Gastrocnemius medialis (tissue), 4 donors: ENCODE data around the gene TTN. TPM values are rescaled to one million over a fixed set of nuclear protein-coding genes. Genes with fewer than 3 reads are reported as not detected.

Experiments used
- ATAC-seq, 2 donors: fragments of 150-250 bp; one replicate each; pipeline ENCODE4 v1.9.1; 2016
- DNase-seq, 2 donors: peaks; one replicate each; pipeline ENCODE4 v3.0.0-alpha.2; 2019
- H3K27ac ChIP-seq, 4 donors: fragments of 200-600 bp; sonication (generic); 1 replicate in 1 of 4; 2 replicates in 3 of 4; pipeline ENCODE4 v1.5.1; 2016 to 2018; ENCODE audit warnings: mild to moderate bottlenecking in 2 of 4, moderate library complexity in 1 of 4
- H3K27me3 ChIP-seq, 3 donors: fragments of 200-600 bp; sonication (generic) in 2 of 3; 1 replicate in 1 of 3; 2 replicates in 2 of 3; pipeline versions ENCODE4 v1.5.1 to v1.6.0; 2016 to 2019; ENCODE audit warnings: mild to moderate bottlenecking in 1 of 3, moderate library complexity in 1 of 3
- H3K36me3 ChIP-seq, 2 donors: fragments of 200-600 bp; sonication (generic) in 1 of 2; one replicate each; pipeline ENCODE4 v1.5.1; 2017 to 2018
- H3K4me1 ChIP-seq, 2 donors: fragments of 200-600 bp; sonication (generic) in 1 of 2; one replicate each; pipeline ENCODE4 v1.5.1; 2016 to 2017; ENCODE audit warnings: mild to moderate bottlenecking in 2 of 2
- H3K4me3 ChIP-seq, 4 donors: fragments of 200-600 bp; sonication (generic) in 3 of 4; 1 replicate in 1 of 4; 2 replicates in 3 of 4; pipeline ENCODE4 v1.5.1; 2016 to 2019; ENCODE audit warnings: mild to moderate bottlenecking in 2 of 4
- H3K9me3 ChIP-seq, 3 donors: fragments of 200-600 bp; sonication (generic) in 2 of 3; 1 replicate in 1 of 3; 2 replicates in 2 of 3; pipeline ENCODE4 v1.5.1; 2016 to 2019
- POLR2A ChIP-seq, 2 donors: fragments of 450-650 bp; IDR thresholded peaks; one replicate each; pipeline ENCODE4 v1.6.1; 2017; ENCODE audit warnings: antibody characterized with exemption in 2 of 2, mild to moderate bottlenecking in 2 of 2, moderate library complexity in 2 of 2
- in situ Hi-C, 4 donors: fragments of 200-750 bp; cut with MboI; loops; one replicate each; pipeline versions ENCODE4 v1.15.0 to v1.8.0; 2017; ENCODE audit warnings: low sequenced_read_pairs in 4 of 4
- intact Hi-C: fragments of 100-400 bp; cut with DNase I; formaldehyde crosslinking; loops from one replicate; pipeline ENCODE4 v1.15.1; 2023; ENCODE audit warnings: low total_unique reads
- total RNA-seq, 4 donors: library from RNA; depleted of rRNA; stranded (reverse); fragments of >200 nt; gene quantifications; one replicate each; pipeline versions ENCODE4 v1.1.0 to v1.2.3, GENCODE V29; 2016
- TF ChIP-seq, protein P1 (sequence below), 5 experiments: fragments of 450-650 bp in 3 of 5; fragments of 200-600 bp in 2 of 5; sonication (generic) in 2 of 5; IDR thresholded peaks in 4 of 5; conservative IDR thresholded peaks in 1 of 5; 1 replicate in 4 of 5; 2 replicates in 1 of 5; pipeline ENCODE4 v1.5.1; 2016 to 2019; ENCODE audit warnings: antibody characterized with exemption in 5 of 5, mild to moderate bottlenecking in 3 of 5, moderate library complexity in 3 of 5

Gene TTN
- total RNA-seq, 4 donors from 2014 or later: 4,552 to 9,701 (median 7,268) TPM

DNA sequence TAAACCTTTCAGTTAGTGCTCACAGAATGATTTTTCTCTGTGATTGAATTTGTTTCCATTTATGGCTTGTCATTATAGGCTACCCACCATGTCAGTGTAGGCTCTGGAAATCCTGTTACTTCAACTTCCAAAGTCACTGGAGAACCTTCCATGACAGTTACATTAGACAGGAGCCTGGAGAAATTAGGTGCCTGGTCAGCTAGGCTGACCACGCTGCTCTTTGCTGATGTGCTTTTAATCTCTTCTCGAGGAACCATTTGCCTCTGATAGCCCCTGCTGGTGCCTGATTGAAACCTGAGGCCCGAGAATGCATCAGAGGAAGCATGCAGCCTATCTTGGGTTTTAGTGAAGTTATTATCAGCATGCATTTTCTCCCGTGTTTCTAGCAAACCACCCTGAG is 29.6 kb upstream of the TTN start:
- H3K27me3 ChIP-seq: no peaks in the 10 kb centered on the region
- peak overlapping the region in 2 of 4 donors; percentile 31 to 61 for H3K27ac ChIP-seq
- intact Hi-C loops (no loop called here), in situ Hi-C loops (no loop called here)
- no peaks in the 10 kb centered on the region for H3K9me3 ChIP-seq
- ATAC-seq (no peak), DNase-seq (no peak)
- TF ChIP-seq POLR2A (IDR thresholded peaks at IDR 0.05): no peak
- TF ChIP-seq, protein P1, sequence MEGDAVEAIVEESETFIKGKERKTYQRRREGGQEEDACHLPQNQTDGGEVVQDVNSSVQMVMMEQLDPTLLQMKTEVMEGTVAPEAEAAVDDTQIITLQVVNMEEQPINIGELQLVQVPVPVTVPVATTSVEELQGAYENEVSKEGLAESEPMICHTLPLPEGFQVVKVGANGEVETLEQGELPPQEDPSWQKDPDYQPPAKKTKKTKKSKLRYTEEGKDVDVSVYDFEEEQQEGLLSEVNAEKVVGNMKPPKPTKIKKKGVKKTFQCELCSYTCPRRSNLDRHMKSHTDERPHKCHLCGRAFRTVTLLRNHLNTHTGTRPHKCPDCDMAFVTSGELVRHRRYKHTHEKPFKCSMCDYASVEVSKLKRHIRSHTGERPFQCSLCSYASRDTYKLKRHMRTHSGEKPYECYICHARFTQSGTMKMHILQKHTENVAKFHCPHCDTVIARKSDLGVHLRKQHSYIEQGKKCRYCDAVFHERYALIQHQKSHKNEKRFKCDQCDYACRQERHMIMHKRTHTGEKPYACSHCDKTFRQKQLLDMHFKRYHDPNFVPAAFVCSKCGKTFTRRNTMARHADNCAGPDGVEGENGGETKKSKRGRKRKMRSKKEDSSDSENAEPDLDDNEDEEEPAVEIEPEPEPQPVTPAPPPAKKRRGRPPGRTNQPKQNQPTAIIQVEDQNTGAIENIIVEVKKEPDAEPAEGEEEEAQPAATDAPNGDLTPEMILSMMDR (IDR thresholded peaks at IDR 0.05 in 4 of 5, conservative IDR thresholded peaks at IDR 0.05 in 1 of 5): no peak
- H3K4me3 ChIP-seq: no peak overlapping the region
- H3K4me1 ChIP-seq: peaks cover 19 to 30% of the 10 kb centered on the region in 2 donors
- no peaks in the 10 kb centered on the region for H3K36me3 ChIP-seq

DNA sequence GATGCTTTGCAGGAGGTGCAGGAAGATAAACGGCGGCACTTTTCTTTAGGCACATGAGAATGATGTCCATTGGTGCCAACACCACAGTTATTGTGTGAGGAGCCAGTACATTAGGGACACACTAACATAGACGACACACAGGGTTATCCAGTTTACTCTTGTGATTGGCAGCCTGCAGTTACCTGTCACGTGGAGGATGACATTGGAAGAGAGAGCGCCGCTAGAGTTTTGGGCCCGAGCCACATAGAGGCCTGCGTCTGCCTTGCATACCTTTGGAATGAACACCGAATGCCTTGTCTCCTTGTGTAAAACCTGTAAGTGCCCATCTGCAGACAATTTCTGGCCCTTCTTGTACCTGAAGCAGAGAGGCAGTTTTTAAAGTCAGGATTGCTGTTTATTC is 26.9 kb upstream of the TTN start:
- Histone ChIP-seq H3K9me3 (no peaks in the 10 kb centered on the region), H3K36me3 (no peaks in the 10 kb centered on the region), H3K4me1 (peaks cover 24 to 40% of the 10 kb centered on the region in 2 donors), H3K27me3 (no peaks in the 10 kb centered on the region), H3K27ac (peak overlapping the region; percentile 20 to 59 (median 44)), H3K4me3 (no peak overlapping the region)
- ATAC-seq (peak; percentile 87 to 91), DNase-seq (peak in 1 of 2 donors; percentile 63)
- intact Hi-C loops: no loop called here
- in situ Hi-C loops: no loop called here
- TF ChIP-seq, protein P1 (IDR thresholded peaks at IDR 0.05 in 4 of 5, conservative IDR thresholded peaks at IDR 0.05 in 1 of 5): no peak
- no peak for TF ChIP-seq POLR2A (IDR thresholded peaks at IDR 0.05)

DNA sequence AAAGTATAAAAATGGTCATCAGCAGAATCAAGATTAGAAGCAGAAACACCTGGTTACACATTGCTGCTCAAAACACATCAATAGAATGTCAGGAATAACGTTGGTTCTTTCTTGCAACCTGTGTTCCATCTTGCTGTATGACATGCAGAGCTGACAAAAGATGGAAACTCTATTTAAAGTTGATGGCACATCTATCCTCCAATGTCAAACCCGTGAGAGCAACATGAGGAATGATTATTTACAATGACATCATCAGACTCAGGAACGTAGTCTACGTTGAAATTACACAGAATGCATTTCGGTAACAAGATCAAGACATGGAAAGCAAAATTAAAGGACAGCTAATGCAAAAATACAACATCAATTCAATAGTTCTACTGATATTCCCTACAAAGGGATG is 26.2 kb upstream of the TTN start:
- TF ChIP-seq, protein P1 (IDR thresholded peaks at IDR 0.05 in 4 of 5, conservative IDR thresholded peaks at IDR 0.05 in 1 of 5): no peak
- no peak for TF ChIP-seq POLR2A (IDR thresholded peaks at IDR 0.05)
- Histone ChIP-seq H3K27me3 (no peaks in the 10 kb centered on the region), H3K27ac (peak overlapping the region in 3 of 4 donors; percentile 20 to 59 (median 58)), H3K4me1 (peaks cover 31 to 47% of the 10 kb centered on the region in 2 donors), H3K36me3 (no peaks in the 10 kb centered on the region), H3K9me3 (no peaks in the 10 kb centered on the region), H3K4me3 (no peak overlapping the region)
- DNase-seq (no peak), ATAC-seq (no peak)
- intact Hi-C loops: no loop called here
- in situ Hi-C loops: no loop called here

DNA sequence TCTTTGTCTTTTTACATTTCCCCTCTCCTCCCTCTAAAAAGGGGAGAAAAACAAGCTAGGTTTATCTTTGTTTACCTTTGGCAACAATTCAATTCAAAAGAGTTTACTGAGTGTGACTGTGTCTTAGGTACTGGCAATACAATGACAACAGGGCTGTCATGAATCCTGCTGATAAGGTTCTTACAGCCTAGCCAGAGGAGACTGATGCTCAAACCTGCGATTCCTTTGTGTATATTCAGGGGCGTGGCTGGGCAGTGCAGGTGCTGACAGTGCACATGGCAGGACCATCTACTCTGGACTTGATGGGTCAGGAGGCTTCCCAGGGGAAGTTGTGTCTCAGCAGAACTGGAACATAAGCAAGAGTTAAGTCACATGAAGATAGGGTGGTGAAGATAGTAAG is 23.2 kb upstream of the TTN start:
- no peaks in the 10 kb centered on the region for H3K9me3 ChIP-seq
- intact Hi-C loops: no loop called here
- in situ Hi-C loops: no loop called here
- H3K36me3 ChIP-seq: no peaks in the 10 kb centered on the region
- no peaks in the 10 kb centered on the region for H3K27me3 ChIP-seq
- H3K4me1 ChIP-seq: peaks cover 29 to 46% of the 10 kb centered on the region in 2 donors
- TF ChIP-seq, protein P1 (IDR thresholded peaks at IDR 0.05 in 4 of 5, conservative IDR thresholded peaks at IDR 0.05 in 1 of 5): no peak
- no peak for TF ChIP-seq POLR2A (IDR thresholded peaks at IDR 0.05)
- ATAC-seq: no peak
- H3K27ac ChIP-seq: peak overlapping the region in 2 of 4 donors; percentile 70
- no peak overlapping the region for H3K4me3 ChIP-seq
- DNase-seq: no peak

DNA sequence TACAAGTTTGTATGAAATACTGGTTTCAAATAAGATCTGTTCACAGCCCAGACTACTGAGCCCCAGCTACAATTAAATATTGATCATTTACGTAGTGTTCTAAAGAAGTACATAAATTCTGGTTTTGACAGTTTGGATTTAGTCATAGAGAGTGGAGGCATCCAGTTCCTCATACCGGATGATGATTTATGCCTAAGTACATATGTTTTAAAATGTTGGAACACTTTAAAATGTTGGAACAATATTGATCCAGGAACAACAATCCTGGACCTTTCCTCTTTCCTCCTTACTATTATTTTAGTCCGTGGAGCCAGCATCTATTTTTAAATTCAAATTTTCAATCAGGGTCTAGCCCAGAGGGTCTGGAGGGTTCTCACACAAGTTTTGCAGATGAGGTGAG is 22.8 kb upstream of the TTN start:
- TF ChIP-seq, protein P1 (IDR thresholded peaks at IDR 0.05 in 4 of 5, conservative IDR thresholded peaks at IDR 0.05 in 1 of 5): no peak
- TF ChIP-seq POLR2A (IDR thresholded peaks at IDR 0.05): no peak
- no peaks in the 10 kb centered on the region for H3K36me3 ChIP-seq
- no peaks in the 10 kb centered on the region for H3K27me3 ChIP-seq
- H3K9me3 ChIP-seq: no peaks in the 10 kb centered on the region
- in situ Hi-C loops: no loop called here
- H3K27ac ChIP-seq: peak overlapping the region in 2 of 4 donors; percentile 70
- H3K4me3 ChIP-seq: no peak overlapping the region
- intact Hi-C loops: no loop called here
- no peak for DNase-seq
- no peak for ATAC-seq
- H3K4me1 ChIP-seq: peaks cover 29 to 46% of the 10 kb centered on the region in 2 donors
